Activated naive CD8-positive, alpha-beta T cell treated with anti-CD3 and anti-CD28 coated beads, Interleukin-2, amount 50 U/mL, for 24 hours (primary cell): ENCODE measurements around the gene HAUS8.

Experiments used
- ATAC-seq: fragments of 150-1000 bp; cut with Tn5 transposase; one replicate; pipeline ENCODE4 v1.10.0; 2021
- DNase-seq: peaks from one replicate; pipeline ENCODE4 v3.0.0; 2021
- H3K27ac Mint-ChIP-seq: one replicate; pipeline ENCODE4 v1.8.0; 2021; ENCODE audit warnings: mild to moderate bottlenecking, mixed read lengths
- H3K27me3 Mint-ChIP-seq: one replicate; pipeline ENCODE4 v1.8.0; 2021; ENCODE audit warnings: mixed read lengths
- H3K36me3 Mint-ChIP-seq: one replicate; pipeline ENCODE4 v1.8.0; 2021; ENCODE audit warnings: low read depth, mixed read lengths
- H3K4me1 Mint-ChIP-seq: one replicate; pipeline ENCODE4 v1.8.0; 2021; ENCODE audit warnings: mixed read lengths
- H3K4me3 Mint-ChIP-seq: one replicate; pipeline ENCODE4 v1.8.0; 2021; ENCODE audit warnings: mild to moderate bottlenecking, moderate library complexity, mixed read lengths
- H3K9me3 Mint-ChIP-seq: one replicate; pipeline ENCODE4 v1.8.0; 2021; ENCODE audit warnings: mixed read lengths

Gene HAUS8

GRCh38 chr19:17088552-17088951, 13.3 kb upstream of the HAUS8 start:
- no peak for ATAC-seq
- H3K4me1 Mint-ChIP-seq, result peaks cover 38% of the 10 kb centered on the region
- H3K27me3 Mint-ChIP-seq, result no peaks in the 10 kb centered on the region
- H3K36me3 Mint-ChIP-seq, result peaks cover 6% of the 10 kb centered on the region
- DNase-seq, result no peak
- no peaks in the 10 kb centered on the region for H3K9me3 Mint-ChIP-seq
- no peak overlapping the region for H3K4me3 Mint-ChIP-seq
- no peak overlapping the region for H3K27ac Mint-ChIP-seq

GRCh38 chr19:17086834-17087233, 11.6 kb upstream of the HAUS8 start:
- H3K4me3 Mint-ChIP-seq, result no peak overlapping the region
- no peaks in the 10 kb centered on the region for H3K9me3 Mint-ChIP-seq
- H3K27ac Mint-ChIP-seq, result no peak overlapping the region
- H3K36me3 Mint-ChIP-seq, result peaks cover 6% of the 10 kb centered on the region
- no peak for ATAC-seq
- no peak for DNase-seq
- H3K4me1 Mint-ChIP-seq, result peaks cover 43% of the 10 kb centered on the region
- H3K27me3 Mint-ChIP-seq, result no peaks in the 10 kb centered on the region

DNA sequence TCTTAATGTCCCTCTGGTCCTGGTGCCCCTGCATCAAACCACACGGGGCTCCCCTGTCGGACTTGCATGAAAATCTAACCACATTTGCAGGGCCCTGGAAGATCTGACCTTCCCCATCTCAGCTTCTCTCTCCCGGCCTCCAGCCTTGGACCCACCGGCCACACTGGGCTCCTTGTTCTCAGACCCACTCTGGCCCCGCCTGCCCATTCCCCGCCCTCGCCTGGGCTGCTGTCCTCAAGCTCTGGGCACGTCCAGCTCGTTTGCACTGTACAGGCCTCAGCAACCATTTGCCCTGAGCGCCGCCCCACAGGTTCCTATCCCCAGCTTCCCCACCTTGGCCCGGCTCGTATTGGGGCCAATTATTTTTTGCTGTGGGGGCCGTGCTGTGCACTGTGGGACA, 10.9 kb upstream of the HAUS8 start:
- no peaks in the 10 kb centered on the region for H3K27me3 Mint-ChIP-seq
- DNase-seq (no peak), ATAC-seq (no peak)
- H3K4me1 Mint-ChIP-seq, result peaks cover 43% of the 10 kb centered on the region
- H3K36me3 Mint-ChIP-seq, result peaks cover 6% of the 10 kb centered on the region
- H3K9me3 Mint-ChIP-seq, result no peaks in the 10 kb centered on the region
- H3K27ac Mint-ChIP-seq, result no peak overlapping the region
- H3K4me3 Mint-ChIP-seq, result no peak overlapping the region

GRCh38 chr19:17081672-17082630, 6.7 kb upstream of the HAUS8 start:
- DNase-seq (no peak), ATAC-seq (no peak)
- H3K27me3 Mint-ChIP-seq, result no peaks in the 10 kb centered on the region
- H3K9me3 Mint-ChIP-seq, result no peaks in the 10 kb centered on the region
- no peak overlapping the region for H3K4me3 Mint-ChIP-seq
- peaks cover 57% of the 10 kb centered on the region for H3K4me1 Mint-ChIP-seq
- H3K36me3 Mint-ChIP-seq, result peaks cover 4% of the 10 kb centered on the region
- no peak overlapping the region for H3K27ac Mint-ChIP-seq

DNA sequence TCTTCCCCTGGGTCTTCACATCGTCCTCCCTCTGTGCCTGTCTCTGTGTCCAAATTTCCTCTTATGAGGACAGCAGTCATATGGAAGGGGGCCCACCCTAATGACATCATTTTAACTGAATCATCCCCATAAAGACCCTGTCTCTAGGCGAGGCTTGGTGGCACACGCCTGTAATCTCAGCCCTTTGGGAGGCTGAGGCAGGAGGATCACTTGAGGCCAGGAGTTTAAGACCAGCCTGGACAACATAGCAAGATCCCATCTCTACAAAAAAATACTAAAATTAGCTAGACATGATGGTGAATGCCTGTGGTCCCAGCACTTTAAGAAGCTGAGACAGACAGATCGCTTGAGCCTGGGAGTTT, 5.2 kb upstream of the HAUS8 start:
- Mint-ChIP-seq H3K4me1 (peaks cover 60% of the 10 kb centered on the region), H3K36me3 (peaks cover 3% of the 10 kb centered on the region), H3K4me3 (peak overlapping the region; percentile 56), H3K27ac (peak overlapping the region; percentile 59), H3K27me3 (no peaks in the 10 kb centered on the region), H3K9me3 (no peaks in the 10 kb centered on the region)
- DNase-seq, result no peak
- no peak for ATAC-seq

DNA sequence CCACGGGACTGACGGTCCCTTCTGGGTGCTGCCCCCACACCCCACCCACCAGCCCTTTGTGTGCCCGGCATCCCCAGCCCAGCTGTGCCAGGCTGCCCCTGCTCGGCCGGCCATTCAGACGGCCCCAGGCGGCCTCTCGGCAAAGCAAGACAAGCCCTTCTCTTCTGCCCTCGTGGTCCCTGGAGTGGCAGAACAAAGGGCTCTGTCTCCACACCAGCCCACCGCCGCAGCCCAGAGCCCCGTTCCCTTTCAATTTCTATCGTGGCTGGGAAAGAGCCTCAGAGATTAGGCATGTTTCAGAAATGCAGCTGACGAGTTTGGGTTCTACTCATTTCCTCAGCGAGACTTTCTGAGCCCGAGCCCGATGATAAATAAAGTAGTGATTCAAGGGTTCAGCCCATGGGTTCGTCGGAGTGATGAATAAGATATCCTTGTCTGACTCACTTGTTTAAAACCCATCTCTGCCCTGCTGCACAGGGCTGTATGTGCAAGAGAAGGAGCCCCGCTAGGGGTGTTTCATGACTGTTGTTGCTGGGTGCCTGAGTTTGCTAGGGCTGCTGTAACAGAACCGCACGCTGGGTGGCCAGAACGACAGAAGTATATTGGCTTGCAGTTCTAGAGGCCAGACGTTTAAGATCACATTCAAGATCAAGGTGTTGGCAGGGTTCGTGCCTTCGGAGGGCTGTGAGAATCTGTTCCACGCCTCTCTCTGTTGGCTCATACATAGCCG, 4.6 kb upstream of the HAUS8 start:
- H3K27me3 Mint-ChIP-seq, result no peaks in the 10 kb centered on the region
- ATAC-seq (peak; percentile 86), DNase-seq (peak; percentile 70)
- no peaks in the 10 kb centered on the region for H3K9me3 Mint-ChIP-seq
- H3K36me3 Mint-ChIP-seq, result peaks cover 3% of the 10 kb centered on the region
- peaks cover 60% of the 10 kb centered on the region for H3K4me1 Mint-ChIP-seq
- H3K27ac Mint-ChIP-seq, result peak overlapping the region; percentile 76
- H3K4me3 Mint-ChIP-seq, result peak overlapping the region; percentile 56

GRCh38 chr19:17078920-17079709, 3.9 kb upstream of the HAUS8 start:
- peaks cover 3% of the 10 kb centered on the region for H3K36me3 Mint-ChIP-seq
- DNase-seq (peak; percentile 11), ATAC-seq (no peak)
- H3K4me3 Mint-ChIP-seq, result peak overlapping the region; percentile 56
- H3K27ac Mint-ChIP-seq, result peak overlapping the region; percentile 76
- H3K27me3 Mint-ChIP-seq, result no peaks in the 10 kb centered on the region
- H3K9me3 Mint-ChIP-seq, result no peaks in the 10 kb centered on the region
- H3K4me1 Mint-ChIP-seq, result peaks cover 67% of the 10 kb centered on the region

- no peak overlapping the region for H3K27ac Mint-ChIP-seq
- no peaks in the 10 kb centered on the region for H3K27me3 Mint-ChIP-seq
- H3K9me3 Mint-ChIP-seq, result no peaks in the 10 kb centered on the region
- ATAC-seq (no peak), DNase-seq (no peak)
- peak overlapping the region; percentile 58 for H3K4me3 Mint-ChIP-seq
- H3K4me1 Mint-ChIP-seq, result peaks cover 75% of the 10 kb centered on the region
- peaks cover 8% of the 10 kb centered on the region for H3K36me3 Mint-ChIP-seq
These were observed 3.0 kb upstream of the HAUS8 start for GRCh38 chr19:17078036-17078919.

- peaks cover 76% of the 10 kb centered on the region for H3K4me1 Mint-ChIP-seq
- peak overlapping the region; percentile 13 for H3K27ac Mint-ChIP-seq
- H3K4me3 Mint-ChIP-seq, result peak overlapping the region; percentile 99
- no peaks in the 10 kb centered on the region for H3K27me3 Mint-ChIP-seq
- peaks cover 16% of the 10 kb centered on the region for H3K36me3 Mint-ChIP-seq
- no peaks in the 10 kb centered on the region for H3K9me3 Mint-ChIP-seq
- DNase-seq, result no peak
- ATAC-seq, result no peak
These were observed 2.3 kb upstream of the HAUS8 start for GRCh38 chr19:17077447-17078028.

DNA sequence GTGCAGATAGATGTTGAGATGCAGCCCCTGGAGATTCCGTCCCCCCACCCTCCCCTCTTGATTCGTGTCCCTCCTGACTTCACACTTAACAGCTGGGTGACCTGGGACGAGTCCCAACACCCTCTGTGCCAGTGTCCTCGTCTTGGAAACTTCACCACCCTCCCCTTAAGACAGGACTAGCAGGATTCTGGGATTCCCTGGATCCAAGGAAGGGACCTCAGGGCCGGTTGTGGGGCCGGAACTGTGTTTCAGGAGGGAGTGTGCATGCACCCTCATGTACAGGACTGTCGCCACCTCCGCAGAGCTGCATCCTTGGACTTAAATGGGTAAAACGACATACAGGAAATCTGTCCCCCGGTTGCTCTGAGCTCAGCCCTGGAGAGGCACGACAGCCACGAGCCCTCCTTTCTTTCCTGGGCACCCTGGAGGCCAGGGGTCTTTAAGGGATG, 1.3 kb upstream of the HAUS8 start:
- ATAC-seq, result no peak
- Mint-ChIP-seq H3K27me3 (no peaks in the 10 kb centered on the region), H3K27ac (peak overlapping the region; percentile 84), H3K4me1 (peaks cover 68% of the 10 kb centered on the region), H3K4me3 (peak overlapping the region; percentile 99), H3K36me3 (peaks cover 17% of the 10 kb centered on the region), H3K9me3 (no peaks in the 10 kb centered on the region)
- peak; percentile 31 for DNase-seq

DNA sequence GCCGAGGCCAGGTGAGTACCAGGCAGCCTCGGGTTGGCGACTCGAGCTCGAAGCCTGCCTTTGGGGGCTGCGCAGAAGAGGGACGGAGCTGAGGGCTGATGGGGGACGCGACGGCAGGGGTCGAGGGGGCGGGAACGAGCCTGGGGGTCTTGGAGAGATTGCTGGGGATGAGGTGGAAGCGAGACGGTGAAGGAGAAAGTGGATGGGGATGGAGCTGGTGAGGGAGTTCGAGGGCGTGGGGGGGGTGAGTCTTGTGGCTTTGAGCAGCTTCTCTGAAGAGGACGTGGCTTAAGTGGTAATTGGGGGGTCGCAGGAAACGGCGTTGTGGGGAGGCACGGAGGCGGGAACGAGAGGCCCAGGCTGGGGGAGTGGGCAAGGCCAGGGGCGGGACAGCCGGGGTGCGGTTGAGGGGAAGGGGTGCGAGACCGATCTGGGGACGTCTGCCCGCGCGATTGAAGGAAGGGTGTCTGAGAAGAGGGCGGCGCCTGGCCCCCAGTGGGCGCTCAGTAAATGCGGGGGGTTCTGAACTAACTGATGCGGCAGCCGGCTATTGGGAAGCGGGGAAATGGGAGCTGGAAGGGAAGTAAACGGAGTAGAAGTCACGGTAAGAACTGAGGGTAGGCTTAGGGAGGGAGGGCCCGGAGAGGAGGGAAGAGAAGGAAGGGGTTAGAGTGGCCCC, 751 bp upstream of the HAUS8 start:
- peak; percentile 60 for DNase-seq
- Mint-ChIP-seq H3K27me3 (no peaks in the 10 kb centered on the region), H3K27ac (peak overlapping the region; percentile 84), H3K4me1 (peaks cover 65% of the 10 kb centered on the region), H3K9me3 (no peaks in the 10 kb centered on the region), H3K4me3 (peak overlapping the region; percentile 99), H3K36me3 (peaks cover 22% of the 10 kb centered on the region)
- ATAC-seq, result no peak

GRCh38 chr19:17074634-17075034, 618 bp downstream of the HAUS8 start:
- Mint-ChIP-seq H3K4me3 (peak overlapping the region; percentile 99), H3K9me3 (no peaks in the 10 kb centered on the region), H3K27ac (peak overlapping the region; percentile 97), H3K36me3 (peaks cover 26% of the 10 kb centered on the region), H3K4me1 (peaks cover 57% of the 10 kb centered on the region), H3K27me3 (no peaks in the 10 kb centered on the region)
- ATAC-seq, result no peak
- DNase-seq, result no peak
